ENCODE results near the gene ZNF883. TPM values are rescaled to one million over a fixed set of nuclear protein-coding genes. Genes with fewer than 3 reads are reported as not detected.

Gene ZNF883
- total RNA-seq, 1 experiment from 2014 or later: not detected

GRCh38 chr9:112917987-112918362 lies 94.0 kb downstream of the ZNF883 start:
- H3K36me3 ChIP-seq (ENCODE audit: low read depth, low read length): no peaks in the 10 kb centered on the region
- POLR2A ChIA-PET (ENCODE audit: unreplicated experiment): no interaction called here
- TF ChIP-seq CTCF (conservative IDR thresholded peaks at IDR 0.05; ENCODE audit: low read depth, low read length) (no peak), EZH2 (IDR thresholded peaks at IDR 0.05; ENCODE audit: low read length, unreplicated experiment) (no peak), EZH2phosphoT487 (IDR thresholded peaks at IDR 0.05; ENCODE audit: borderline replicate concordance, low read length) (no peak)
- ATAC-seq (peak; percentile 38), DNase-seq (peak; percentile 24)
- no peaks in the 10 kb centered on the region for H3K9me3 ChIP-seq (ENCODE audit: low read length)
- CTCF ChIA-PET: no interaction called here
- peaks cover 21% of the 10 kb centered on the region for H3K4me1 ChIP-seq (ENCODE audit: insufficient read depth, low read length)
- H3F3A ChIP-seq (ENCODE audit: low read length, unreplicated experiment): no peaks in the 10 kb centered on the region
- no peaks in the 10 kb centered on the region for H4K20me1 ChIP-seq (ENCODE audit: low read length)
- H3K4me3 ChIP-seq (ENCODE audit: low read length): no peak overlapping the region
- no peaks in the 10 kb centered on the region for H3K27me3 ChIP-seq (ENCODE audit: low read length)
- intact Hi-C loops (cut with micrococcal nuclease): no loop called here
- H3K27ac ChIP-seq (ENCODE audit: low read length): peak overlapping the region; percentile 40
- H3K4me2 ChIP-seq (ENCODE audit: low read length): peak overlapping the region; percentile 49
- H3K9me2 ChIP-seq (replicated peaks; ENCODE audit: low read length): no peaks in the 10 kb centered on the region
- no TSS peak for BruUV-seq (replicated peaks)
- H3K79me2 ChIP-seq (ENCODE audit: low read length): no peaks in the 10 kb centered on the region
- H2AFZ ChIP-seq (ENCODE audit: low read length): no peak overlapping the region
- H3K9ac ChIP-seq (ENCODE audit: low read length): no peak overlapping the region

DNA sequence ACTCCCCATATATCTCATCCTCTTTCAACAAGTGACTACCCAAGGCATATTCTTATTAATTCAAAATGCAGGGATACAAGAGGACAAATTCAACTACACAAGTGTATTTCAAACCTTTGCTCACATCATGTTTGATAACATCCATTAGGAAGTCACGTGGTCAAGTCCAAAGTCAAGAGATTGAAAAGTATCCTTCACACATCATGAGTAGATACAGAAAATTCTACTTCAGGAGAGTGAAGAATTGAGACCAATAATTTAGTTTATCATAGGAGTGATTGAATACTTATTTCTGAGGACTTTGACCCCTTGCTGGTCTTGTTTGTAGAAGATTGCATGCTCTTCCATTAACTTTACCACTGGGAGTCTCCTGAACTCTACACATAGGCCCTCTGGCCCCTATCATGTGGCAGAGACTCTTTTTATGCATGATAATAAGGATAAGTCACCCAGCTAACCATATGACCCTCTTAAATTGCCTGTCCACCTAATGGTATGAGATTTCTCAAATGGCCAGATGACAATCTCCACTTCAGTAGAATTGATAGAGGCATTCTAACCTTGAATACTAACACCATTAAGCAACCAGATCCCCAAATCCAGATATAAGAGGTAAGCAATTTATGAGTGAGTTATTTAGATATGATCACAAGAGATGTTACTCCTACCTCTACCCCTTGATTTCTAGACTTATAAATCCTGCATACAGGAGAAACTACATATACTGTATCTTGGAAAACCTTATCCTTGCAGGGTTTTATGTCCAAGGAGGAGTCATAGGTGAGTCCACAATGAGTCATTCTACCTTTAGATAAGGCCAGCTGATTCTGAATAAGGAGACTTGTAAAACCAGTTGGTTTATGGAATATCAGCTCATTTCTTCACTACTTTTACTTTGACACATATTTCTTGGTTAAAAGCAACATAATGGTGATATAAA lies 94.7 kb downstream of the ZNF883 start:
- H3K27me3 ChIP-seq (ENCODE audit: low read length): no peaks in the 10 kb centered on the region
- CTCF ChIA-PET: no interaction called here

DNA sequence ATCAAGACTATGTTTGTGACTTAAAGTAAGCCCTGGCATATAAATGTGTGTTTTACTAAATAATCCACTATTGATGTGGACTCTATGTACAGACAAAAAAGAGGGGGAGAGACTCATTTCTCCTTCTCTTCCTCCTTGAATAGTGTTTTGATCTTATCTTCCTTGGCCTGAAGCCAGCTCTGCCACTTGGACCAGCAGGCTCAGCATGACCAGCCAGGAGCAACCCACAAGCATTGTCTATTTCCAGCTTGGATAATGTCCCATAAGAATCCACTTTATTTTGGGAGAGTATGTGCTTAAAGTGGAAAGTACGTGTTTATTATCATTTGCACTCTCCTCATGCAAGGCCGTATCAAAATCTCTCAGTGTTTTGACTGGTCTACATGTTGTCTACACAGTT lies 97.5 kb downstream of the ZNF883 start:
- ChIA-PET POLR2A (ENCODE audit: unreplicated experiment) (no interaction called here), CTCF (no interaction called here)
- no TSS peak for BruUV-seq (replicated peaks)
- Histone ChIP-seq H3K9me2 (replicated peaks; ENCODE audit: low read length) (no peaks in the 10 kb centered on the region), H3K4me2 (ENCODE audit: low read length) (no peak overlapping the region), H3K27me3 (ENCODE audit: low read length) (no peaks in the 10 kb centered on the region), H3K9me3 (ENCODE audit: low read length) (no peaks in the 10 kb centered on the region), H3K27ac (ENCODE audit: low read length) (no peak overlapping the region), H2AFZ (ENCODE audit: low read length) (no peak overlapping the region), H3K4me3 (ENCODE audit: low read length) (no peak overlapping the region), H3K36me3 (ENCODE audit: low read depth, low read length) (no peaks in the 10 kb centered on the region), H3K9ac (ENCODE audit: low read length) (no peak overlapping the region), H4K20me1 (ENCODE audit: low read length) (no peaks in the 10 kb centered on the region), H3F3A (ENCODE audit: low read length, unreplicated experiment) (no peaks in the 10 kb centered on the region), H3K4me1 (ENCODE audit: insufficient read depth, low read length) (peaks cover 21% of the 10 kb centered on the region), H3K79me2 (ENCODE audit: low read length) (no peaks in the 10 kb centered on the region)
- peak; percentile 39 for DNase-seq
- intact Hi-C loops (cut with micrococcal nuclease): no loop called here
- TF ChIP-seq EZH2 (IDR thresholded peaks at IDR 0.05; ENCODE audit: low read length, unreplicated experiment) (no peak), EZH2phosphoT487 (IDR thresholded peaks at IDR 0.05; ENCODE audit: borderline replicate concordance, low read length) (no peak), CTCF (conservative IDR thresholded peaks at IDR 0.05; ENCODE audit: low read depth, low read length) (no peak)
- no peak for ATAC-seq

More for the DNA sequence above, 94.7 kb downstream of the ZNF883 start:
- TF ChIP-seq EZH2 (IDR thresholded peaks at IDR 0.05; ENCODE audit: low read length, unreplicated experiment): no peak
- peaks cover 21% of the 10 kb centered on the region for H3K4me1 ChIP-seq (ENCODE audit: insufficient read depth, low read length)
- ATAC-seq (peak; percentile 84), DNase-seq (peak; percentile 79)
- no peaks in the 10 kb centered on the region for H3K9me3 ChIP-seq (ENCODE audit: low read length)
- no peaks in the 10 kb centered on the region for H3K36me3 ChIP-seq (ENCODE audit: low read depth, low read length)
- no TSS peak for BruUV-seq (replicated peaks)
- peak overlapping the region; percentile 49 for H3K4me2 ChIP-seq (ENCODE audit: low read length)
- intact Hi-C loops (cut with micrococcal nuclease): no loop called here
- peak overlapping the region; percentile 40 for H3K27ac ChIP-seq (ENCODE audit: low read length)
- H3K79me2 ChIP-seq (ENCODE audit: low read length): no peaks in the 10 kb centered on the region
- no peaks in the 10 kb centered on the region for H3F3A ChIP-seq (ENCODE audit: low read length, unreplicated experiment)
- no peaks in the 10 kb centered on the region for H3K9me2 ChIP-seq (replicated peaks; ENCODE audit: low read length)
- no peak overlapping the region for H3K9ac ChIP-seq (ENCODE audit: low read length)
- H4K20me1 ChIP-seq (ENCODE audit: low read length): no peaks in the 10 kb centered on the region
- no peak overlapping the region for H3K4me3 ChIP-seq (ENCODE audit: low read length)
- POLR2A ChIA-PET (ENCODE audit: unreplicated experiment): no interaction called here
- H2AFZ ChIP-seq (ENCODE audit: low read length): no peak overlapping the region
